T-helper 2 cell treated with Interferon-gamma antibody and Interleukin-4, amounts not matched to agents 5 μg/mL and 100 μg/mL, for 36 hours (primary cell): Measurements from ENCODE around the gene R3HDM4.

ENCODE experiments used
- DNase-seq: peaks from one replicate; pipeline ENCODE4 v3.0.0; 2021; ENCODE audit warnings: low spot score
- H3K27ac Mint-ChIP-seq: one replicate; pipeline ENCODE4 v1.8.0; 2021; ENCODE audit warnings: mild to moderate bottlenecking, mixed read lengths
- H3K27me3 Mint-ChIP-seq: one replicate; pipeline ENCODE4 v1.8.0; 2021; ENCODE audit warnings: low read depth, mixed read lengths
- H3K36me3 Mint-ChIP-seq: one replicate; pipeline ENCODE4 v1.8.0; 2021; ENCODE audit warnings: low read depth, mixed read lengths
- H3K4me1 Mint-ChIP-seq: one replicate; pipeline ENCODE4 v1.8.0; 2021; ENCODE audit warnings: low read depth, mixed read lengths
- H3K4me3 Mint-ChIP-seq: one replicate; pipeline ENCODE4 v1.8.0; 2022; ENCODE audit warnings: mild to moderate bottlenecking, moderate library complexity, mixed read lengths
- H3K9me3 Mint-ChIP-seq: one replicate; pipeline ENCODE4 v1.8.0; 2021; ENCODE audit warnings: mixed read lengths

R3HDM4 gene

DNA sequence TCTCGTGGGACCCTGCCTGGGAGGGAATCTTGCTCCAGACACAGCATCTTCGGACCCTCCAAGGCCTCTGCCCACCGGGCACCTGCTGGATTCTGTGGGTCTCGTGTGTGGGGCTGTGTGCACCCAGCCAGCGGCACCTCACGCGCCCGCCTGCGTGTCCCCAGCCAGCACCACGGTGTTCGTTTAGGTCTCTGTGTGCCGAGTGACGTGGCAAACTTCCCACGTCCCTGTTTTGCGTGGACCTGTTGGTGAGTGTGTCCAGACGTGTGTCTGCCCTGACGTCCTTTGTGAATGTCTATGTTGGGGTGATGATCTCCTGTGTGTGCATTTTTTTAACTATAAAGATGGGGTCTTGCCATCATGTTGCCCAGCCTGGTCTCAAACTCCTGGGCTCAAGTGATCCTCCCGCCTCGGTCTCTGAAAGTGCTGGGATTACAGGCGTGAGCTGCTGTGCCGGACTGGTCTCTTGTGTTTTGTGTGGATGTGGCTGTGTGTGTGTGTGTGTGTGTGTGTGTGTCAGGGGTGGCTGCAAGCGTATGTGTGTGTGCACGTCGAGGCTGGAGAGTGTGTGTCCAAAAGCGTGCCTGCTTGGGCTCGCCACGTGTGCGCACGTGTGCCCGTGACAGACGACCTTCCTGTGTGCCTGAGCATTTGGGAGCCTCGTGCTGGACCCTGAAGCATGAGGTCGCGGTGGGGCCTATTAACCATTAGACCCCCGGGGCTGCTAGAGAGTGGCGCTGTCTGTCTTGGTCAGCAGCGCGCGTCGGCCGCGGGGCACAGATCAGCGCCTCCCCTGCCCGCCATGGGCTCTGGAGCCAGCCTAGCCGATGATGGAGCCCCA lies 28.5 kb upstream of the R3HDM4 start:
- no peaks in the 10 kb centered on the region for H3K9me3 Mint-ChIP-seq

DNA sequence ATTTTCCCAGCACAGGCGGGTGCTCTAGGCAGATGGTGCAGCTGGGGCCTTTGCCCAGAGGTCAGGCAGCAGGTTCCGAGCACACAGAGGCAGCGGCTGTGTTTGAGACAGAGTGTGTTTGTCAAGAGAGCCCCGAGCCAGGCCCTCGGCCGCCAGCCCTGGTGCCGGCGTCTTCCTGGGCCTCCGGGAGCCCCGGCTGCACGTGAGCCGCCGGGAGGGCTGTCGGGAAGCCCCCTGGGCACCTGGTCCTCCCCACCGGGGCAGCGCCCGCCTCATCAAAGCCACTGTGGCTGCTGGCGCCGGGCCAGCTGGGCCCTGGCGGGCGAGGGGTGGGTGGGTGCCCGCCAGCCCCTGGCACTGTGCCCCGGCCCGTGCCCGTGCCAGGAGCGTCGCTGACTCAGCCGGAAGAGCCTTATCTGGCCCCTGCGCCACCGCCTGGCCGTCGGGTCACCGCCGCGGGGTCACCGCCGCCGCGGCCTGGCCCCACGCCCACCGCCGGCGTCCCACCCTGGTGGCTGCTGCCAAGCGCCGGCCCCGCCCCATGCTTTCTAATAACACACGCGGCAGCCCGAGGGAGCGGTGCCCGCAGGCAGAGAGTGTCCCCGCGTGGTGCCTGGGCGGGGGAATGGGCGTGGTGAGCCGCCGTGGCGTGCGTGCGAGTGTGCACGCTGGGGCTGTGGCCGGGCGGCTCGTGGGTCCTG lies 27.7 kb upstream of the R3HDM4 start:
- H3K4me3 Mint-ChIP-seq: peak overlapping the region; percentile 73
- H3K27ac Mint-ChIP-seq: no peak overlapping the region
- peaks cover 25% of the 10 kb centered on the region for H3K36me3 Mint-ChIP-seq
- peaks cover 2% of the 10 kb centered on the region for H3K27me3 Mint-ChIP-seq
- peaks cover 18% of the 10 kb centered on the region for H3K4me1 Mint-ChIP-seq
- H3K9me3 Mint-ChIP-seq: no peaks in the 10 kb centered on the region
- DNase-seq: peak; percentile 25

More for the DNA sequence above, 28.5 kb upstream of the R3HDM4 start:
- Mint-ChIP-seq H3K36me3 (peaks cover 25% of the 10 kb centered on the region), H3K27ac (peak overlapping the region; percentile 65), H3K4me3 (peak overlapping the region; percentile 73), H3K27me3 (peaks cover 2% of the 10 kb centered on the region), H3K4me1 (peaks cover 18% of the 10 kb centered on the region)
- DNase-seq: no peak

DNA sequence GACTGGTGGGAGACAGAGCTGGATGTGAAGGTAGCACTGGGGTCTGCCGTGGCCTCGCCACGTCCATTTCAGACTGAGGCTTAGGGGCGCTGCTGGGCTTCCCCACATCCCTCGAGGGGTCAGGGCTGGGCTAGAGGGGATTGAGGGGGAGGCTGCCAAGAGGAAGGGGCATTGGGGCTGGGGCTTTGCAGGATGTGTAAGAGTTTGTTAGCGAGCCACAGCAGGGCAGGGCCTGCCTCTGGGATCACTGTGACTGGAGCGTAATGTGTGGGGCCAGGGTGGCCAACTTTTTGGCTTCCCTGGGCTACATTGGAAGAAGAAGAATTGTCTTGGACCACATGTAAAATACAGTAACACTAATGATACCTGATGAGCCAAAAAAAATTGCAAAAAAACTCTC lies 26.9 kb upstream of the R3HDM4 start:
- no peak for DNase-seq
- Mint-ChIP-seq H3K27ac (peak overlapping the region; percentile 51), H3K4me3 (peak overlapping the region; percentile 65), H3K4me1 (peaks cover 17% of the 10 kb centered on the region), H3K27me3 (peaks cover 2% of the 10 kb centered on the region), H3K9me3 (no peaks in the 10 kb centered on the region), H3K36me3 (peaks cover 25% of the 10 kb centered on the region)

DNA sequence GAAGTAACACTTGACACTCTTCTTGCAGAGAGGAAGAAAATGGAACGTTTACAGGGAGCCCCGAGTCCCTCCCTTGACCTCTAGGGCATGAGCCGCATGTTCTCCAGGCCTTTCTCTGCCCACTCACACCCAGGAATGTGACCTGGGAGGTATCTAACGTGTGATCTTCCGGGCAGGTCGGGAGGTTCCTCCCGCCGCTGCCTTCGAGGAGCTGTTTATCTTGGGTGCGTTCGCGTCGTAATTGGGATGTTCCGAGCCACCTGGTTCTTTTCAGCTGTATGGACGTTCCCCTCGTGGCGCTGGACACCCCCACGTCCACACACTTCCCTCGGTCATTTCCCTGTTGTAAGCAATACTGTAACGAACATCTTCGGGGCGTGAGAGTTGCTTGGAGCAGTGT lies 26.4 kb upstream of the R3HDM4 start:
- no peak for DNase-seq
- Mint-ChIP-seq H3K27me3 (peaks cover 2% of the 10 kb centered on the region), H3K4me1 (peaks cover 15% of the 10 kb centered on the region), H3K9me3 (no peaks in the 10 kb centered on the region), H3K27ac (no peak overlapping the region), H3K36me3 (peaks cover 25% of the 10 kb centered on the region), H3K4me3 (no peak overlapping the region)

DNA sequence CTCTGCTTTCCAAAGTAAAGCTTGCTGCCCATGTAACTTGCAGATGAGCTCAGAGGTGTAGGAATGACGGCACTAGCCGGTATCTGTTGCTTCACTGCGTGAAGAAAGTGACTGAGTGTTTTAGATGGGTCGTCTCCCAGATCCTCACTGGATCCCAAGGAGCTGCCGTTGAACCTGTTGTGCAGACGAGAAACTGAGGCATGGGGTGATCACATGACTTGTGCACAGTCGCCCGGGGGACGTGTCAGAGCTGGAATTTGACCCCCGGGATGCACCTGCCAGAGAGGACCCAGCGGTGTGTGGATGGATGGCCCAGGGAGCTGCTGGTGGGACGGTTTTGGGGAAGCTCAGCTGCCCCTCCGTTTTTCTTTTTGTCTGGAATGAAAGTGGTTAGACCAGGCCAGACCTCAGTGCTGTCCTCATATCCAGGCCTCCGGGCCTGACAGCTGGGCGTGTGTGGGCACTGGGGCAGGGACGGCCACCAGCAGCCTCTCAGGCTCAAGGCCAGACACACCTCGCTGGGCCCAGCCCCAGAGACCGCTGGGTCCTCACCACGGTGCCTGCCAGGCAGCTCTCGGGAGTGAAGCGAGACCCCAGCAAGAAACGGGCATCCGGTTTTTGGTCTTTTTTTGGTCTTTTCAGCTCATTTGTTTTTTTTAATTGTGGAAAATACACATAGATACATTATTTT lies 25.4 kb upstream of the R3HDM4 start:
- DNase-seq: no peak
- H3K4me1 Mint-ChIP-seq: peaks cover 15% of the 10 kb centered on the region
- peaks cover 23% of the 10 kb centered on the region for H3K36me3 Mint-ChIP-seq
- H3K27me3 Mint-ChIP-seq: peaks cover 2% of the 10 kb centered on the region
- no peak overlapping the region for H3K4me3 Mint-ChIP-seq
- H3K27ac Mint-ChIP-seq: no peak overlapping the region
- H3K9me3 Mint-ChIP-seq: no peaks in the 10 kb centered on the region

DNA sequence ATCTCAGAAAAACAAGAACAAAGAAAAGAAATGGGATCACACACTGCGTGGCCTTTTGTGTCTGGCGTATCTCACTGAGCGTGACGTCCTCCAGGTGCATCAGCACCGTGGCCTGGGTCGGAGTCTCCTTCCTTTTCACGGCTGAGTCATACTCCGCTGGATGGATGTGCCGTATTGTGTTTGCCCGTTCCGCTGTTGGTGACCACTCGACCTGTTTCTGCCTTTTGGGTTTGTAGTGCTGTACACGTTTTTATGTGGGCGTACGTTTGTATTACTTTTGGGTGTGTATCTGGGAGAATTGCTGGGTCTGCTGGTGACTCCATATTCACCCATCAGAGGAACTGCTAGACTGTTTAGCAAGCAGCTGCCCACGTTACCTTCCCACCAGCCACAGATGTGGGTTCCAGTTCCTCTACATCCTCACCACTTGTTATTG lies 24.3 kb upstream of the R3HDM4 start:
- H3K27me3 Mint-ChIP-seq: peaks cover 2% of the 10 kb centered on the region
- H3K4me1 Mint-ChIP-seq: peaks cover 17% of the 10 kb centered on the region
- H3K36me3 Mint-ChIP-seq: peaks cover 24% of the 10 kb centered on the region
- no peak overlapping the region for H3K27ac Mint-ChIP-seq
- H3K4me3 Mint-ChIP-seq: no peak overlapping the region
- no peak for DNase-seq
- H3K9me3 Mint-ChIP-seq: no peaks in the 10 kb centered on the region

DNA sequence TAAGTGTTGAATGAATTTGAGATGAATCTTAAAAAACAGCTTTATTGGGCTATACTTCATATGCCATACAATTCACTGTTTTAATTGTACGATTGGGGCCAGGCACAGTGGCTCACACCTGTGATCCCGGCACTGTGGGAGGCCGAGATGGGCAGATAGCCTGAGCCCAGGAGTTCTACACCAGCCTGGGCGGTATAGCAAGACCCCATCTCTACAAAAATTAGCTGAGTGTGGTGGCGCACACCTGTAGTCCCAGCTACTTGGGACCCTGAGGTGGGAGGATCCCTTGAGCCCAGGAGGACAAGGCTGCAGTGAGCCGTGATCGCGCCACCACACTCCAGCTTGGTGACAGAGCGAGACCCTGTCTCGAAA lies 23.1 kb upstream of the R3HDM4 start:
- Mint-ChIP-seq H3K36me3 (peaks cover 19% of the 10 kb centered on the region), H3K27ac (no peak overlapping the region), H3K4me3 (no peak overlapping the region), H3K9me3 (no peaks in the 10 kb centered on the region), H3K27me3 (peaks cover 2% of the 10 kb centered on the region), H3K4me1 (peaks cover 15% of the 10 kb centered on the region)
- no peak for DNase-seq

DNA sequence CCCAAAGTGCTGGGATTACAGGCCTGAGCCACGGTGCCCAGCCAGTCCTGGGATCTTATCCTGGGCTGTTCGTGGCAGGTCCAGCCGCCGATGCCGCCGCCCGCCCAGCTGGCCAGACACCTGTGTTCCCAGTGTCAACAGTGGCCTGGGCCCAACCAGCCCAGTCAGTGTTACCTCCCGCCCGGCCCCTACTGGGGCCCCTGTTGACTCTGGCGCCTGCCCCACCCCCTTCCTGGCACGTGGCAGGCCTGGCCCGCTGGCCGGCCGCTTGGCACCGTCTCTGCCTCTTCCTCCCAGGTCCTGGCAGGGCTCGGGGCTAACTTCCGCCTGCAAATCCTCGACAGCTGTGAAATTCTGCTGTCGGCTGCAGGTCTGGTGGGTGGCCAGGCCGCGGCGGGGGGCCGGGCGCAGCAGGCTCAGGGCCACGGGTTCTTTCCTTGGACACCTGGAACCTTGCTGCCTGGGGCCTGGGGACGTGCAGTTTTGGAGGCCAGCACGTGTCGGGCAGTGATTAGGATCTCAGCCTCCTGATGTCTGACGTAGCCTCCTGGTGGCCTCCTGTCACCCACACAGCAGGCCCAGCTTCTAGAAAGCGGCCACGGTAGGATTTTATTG lies 22.0 kb upstream of the R3HDM4 start:
- DNase-seq: no peak
- peaks cover 11% of the 10 kb centered on the region for H3K4me1 Mint-ChIP-seq

DNA sequence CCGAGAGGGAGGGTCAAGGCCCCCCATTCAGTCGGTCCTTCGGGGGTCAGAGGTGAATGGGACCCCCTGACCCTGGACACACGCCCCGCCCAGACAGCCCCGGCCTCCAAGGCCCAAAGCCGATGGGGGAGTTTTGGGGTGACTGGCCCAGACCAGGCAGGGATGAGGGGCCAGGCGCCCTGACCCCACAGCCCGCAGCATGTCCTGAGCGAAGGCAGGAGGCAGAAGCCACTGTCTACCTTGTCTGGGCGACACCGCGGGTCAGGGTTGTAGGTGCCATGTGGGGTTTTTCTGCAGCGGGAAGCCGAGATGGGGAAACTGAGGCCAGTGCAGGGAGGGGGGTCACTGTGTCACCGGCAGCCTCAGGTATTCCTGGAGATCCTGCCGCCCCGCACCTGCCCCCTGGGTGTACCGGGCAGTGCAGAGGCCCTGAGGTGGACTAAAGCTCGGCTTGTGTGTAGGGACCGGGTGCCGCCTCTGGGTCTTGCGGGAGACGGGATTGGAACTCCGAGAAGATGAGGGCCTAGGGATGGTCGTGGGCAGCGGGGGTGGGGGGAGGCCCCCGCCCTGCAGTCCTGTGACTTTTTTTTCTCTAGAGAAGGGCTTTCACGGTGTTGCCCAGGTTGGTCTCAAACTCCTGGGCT lies 21.3 kb upstream of the R3HDM4 start:
- DNase-seq: no peak
- Mint-ChIP-seq H3K9me3 (no peaks in the 10 kb centered on the region), H3K27ac (no peak overlapping the region), H3K27me3 (no peaks in the 10 kb centered on the region), H3K36me3 (peaks cover 17% of the 10 kb centered on the region), H3K4me3 (no peak overlapping the region), H3K4me1 (peaks cover 10% of the 10 kb centered on the region)

More for the DNA sequence above, 22.0 kb upstream of the R3HDM4 start:
- Mint-ChIP-seq H3K9me3 (no peaks in the 10 kb centered on the region), H3K4me3 (no peak overlapping the region), H3K27me3 (no peaks in the 10 kb centered on the region), H3K27ac (no peak overlapping the region), H3K36me3 (peaks cover 15% of the 10 kb centered on the region)

DNA sequence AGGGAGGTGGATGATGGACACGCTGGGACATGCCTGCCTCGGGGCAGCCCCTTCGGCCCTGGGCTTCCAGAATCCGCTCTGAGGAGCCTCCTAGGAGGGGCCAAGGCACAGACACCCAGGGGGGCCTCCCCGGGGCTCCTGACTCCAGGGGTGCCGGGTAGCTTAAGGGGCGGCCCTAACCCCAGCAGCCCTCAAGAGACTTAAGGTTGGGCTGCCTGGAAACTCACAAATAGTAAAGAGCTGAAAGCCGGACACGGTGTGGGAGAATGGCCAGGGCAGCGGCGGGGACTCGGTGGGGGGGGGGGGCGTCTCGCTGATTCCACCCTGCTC lies 20.5 kb upstream of the R3HDM4 start:
- H3K4me3 Mint-ChIP-seq: no peak overlapping the region
- peaks cover 10% of the 10 kb centered on the region for H3K4me1 Mint-ChIP-seq
- H3K9me3 Mint-ChIP-seq: no peaks in the 10 kb centered on the region
- H3K27me3 Mint-ChIP-seq: no peaks in the 10 kb centered on the region
- DNase-seq: no peak
- H3K36me3 Mint-ChIP-seq: peaks cover 17% of the 10 kb centered on the region
- no peak overlapping the region for H3K27ac Mint-ChIP-seq

DNA sequence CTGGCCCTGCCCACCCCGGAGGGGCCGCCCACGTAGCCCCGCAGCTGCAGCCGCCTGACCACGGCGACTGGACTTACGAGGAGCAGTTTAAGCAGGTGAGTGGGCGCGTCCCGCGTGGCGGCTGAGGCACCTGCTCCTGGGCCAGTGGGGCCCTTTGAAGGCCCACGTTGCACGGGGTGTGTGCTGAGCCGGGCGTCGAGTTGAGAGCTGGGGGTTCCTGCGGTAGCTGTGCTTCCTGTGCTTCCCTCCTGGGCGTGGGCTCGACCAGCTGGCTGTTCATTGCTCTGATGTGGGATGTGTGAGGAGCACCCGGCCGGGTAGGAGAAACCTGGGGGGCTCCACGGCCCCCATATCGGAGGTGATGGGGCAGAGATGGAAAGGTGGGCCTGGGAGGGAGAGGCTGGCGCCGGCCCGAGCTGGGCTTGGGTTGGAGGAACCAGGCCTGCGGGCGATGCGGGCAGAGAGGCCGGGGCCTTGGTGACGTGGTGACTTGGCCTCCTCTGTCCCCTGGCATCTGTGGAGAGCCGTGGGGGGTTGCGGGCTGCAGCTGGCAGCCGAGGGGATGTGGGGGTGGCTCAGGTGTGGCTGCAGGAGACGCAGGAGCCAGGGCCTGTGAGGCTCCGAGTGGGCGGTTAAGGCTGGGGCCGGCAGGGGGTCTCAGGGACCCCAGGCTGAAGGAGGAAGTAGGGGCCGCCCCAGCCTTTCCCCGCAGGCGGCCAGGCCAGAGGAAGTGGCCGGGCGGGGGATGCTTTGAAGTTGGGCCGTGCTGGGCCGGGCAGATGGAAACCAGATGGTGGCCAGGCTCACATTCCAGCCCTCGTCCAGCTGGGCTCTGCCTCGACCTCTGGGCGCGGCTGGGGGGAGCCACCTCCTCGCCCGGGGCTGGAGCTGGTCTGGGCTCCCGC lies 19.9 kb upstream of the R3HDM4 start:
- no peak for DNase-seq
- H3K9me3 Mint-ChIP-seq: no peaks in the 10 kb centered on the region
- H3K27ac Mint-ChIP-seq: no peak overlapping the region
- H3K36me3 Mint-ChIP-seq: peaks cover 13% of the 10 kb centered on the region
- peaks cover 8% of the 10 kb centered on the region for H3K4me1 Mint-ChIP-seq
- H3K27me3 Mint-ChIP-seq: no peaks in the 10 kb centered on the region
- peak overlapping the region; percentile 71 for H3K4me3 Mint-ChIP-seq

DNA sequence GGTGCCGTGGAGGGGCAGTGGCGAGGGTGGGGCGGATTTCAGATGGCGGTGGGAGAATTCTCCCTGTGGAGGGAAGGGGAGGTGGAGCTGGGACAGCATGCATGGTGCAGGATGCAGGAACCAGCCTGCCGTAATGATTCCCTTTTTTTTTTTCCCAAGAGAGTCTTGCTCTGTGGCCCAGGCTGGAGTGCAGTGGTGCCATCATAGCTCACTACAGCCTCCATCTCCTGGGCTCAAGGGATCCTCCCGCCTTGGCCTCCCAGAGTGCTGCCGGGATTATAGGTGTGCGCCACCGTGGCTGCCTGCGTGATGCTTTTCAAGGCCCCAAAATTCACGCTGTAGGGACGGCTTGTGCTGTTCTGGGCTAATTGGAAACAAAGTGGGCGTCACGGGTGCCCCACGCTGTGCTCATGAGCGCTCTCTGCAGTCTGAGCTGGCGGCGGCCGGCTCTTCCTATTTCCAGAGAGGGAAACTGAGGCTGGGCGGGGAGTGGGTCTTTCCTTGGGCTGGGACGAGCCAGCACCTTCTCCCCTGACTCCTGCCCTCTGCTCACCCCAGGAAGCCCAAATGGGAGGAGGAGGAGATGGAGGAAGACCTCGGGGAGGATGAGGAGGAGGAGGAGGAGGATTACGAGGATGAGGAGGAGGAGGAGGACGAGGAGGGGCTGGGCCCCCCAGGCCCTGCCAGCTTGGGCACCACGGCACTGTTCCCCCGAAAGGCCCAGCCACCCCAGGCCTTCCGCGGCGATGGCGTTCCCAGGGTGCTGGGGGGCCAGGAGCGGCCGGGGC lies 19.0 kb upstream of the R3HDM4 start:
- H3K4me3 Mint-ChIP-seq: no peak overlapping the region
- no peaks in the 10 kb centered on the region for H3K27me3 Mint-ChIP-seq
- no peak for DNase-seq
- H3K4me1 Mint-ChIP-seq: peaks cover 5% of the 10 kb centered on the region
- H3K9me3 Mint-ChIP-seq: no peaks in the 10 kb centered on the region
- no peak overlapping the region for H3K27ac Mint-ChIP-seq
- H3K36me3 Mint-ChIP-seq: peaks cover 8% of the 10 kb centered on the region
